ENCODE data around the gene LYZL4. TPM values are rescaled to one million over a fixed set of nuclear protein-coding genes. Genes with fewer than 3 reads are reported as not detected.

LYZL4 gene
- polyA plus RNA-seq, 1 of the 3 experiments (the other 2 are of a cell fraction), result not detected

DNA sequence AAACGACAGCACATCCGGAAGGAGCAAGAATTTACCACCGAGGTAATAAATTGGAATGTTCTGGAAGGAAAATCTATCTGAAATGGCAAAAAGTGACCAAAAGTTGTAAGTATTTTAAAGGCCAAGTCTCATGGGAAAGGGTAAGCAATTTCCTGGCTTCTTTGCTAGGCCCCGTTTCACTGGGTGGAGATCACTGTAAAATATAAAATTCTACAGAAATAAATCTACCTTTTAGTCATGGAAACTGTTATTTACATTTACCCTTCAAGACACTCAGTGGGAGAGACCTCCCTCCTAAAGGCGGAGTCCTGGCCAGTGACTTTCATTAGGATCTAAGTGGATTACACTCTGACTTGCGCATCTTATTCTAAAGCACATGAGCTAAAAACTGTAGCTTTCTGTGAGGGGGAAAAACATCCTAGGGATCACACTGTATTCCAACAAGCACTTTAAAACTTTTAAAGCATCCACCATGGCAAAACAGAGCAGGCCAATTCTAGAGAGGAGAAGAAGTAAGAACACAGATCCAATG is 28.8 kb downstream of the LYZL4 start:
- Histone ChIP-seq H3K4me3 (ENCODE audit: low read depth in 2 of 2, low read length in 1 of 2) (no peak overlapping the region), H3K9ac (no peak overlapping the region), H3K9me3 (no peaks in the 10 kb centered on the region), H3K27ac (ENCODE audit: low read depth in 2 of 2, low read length in 1 of 2) (no peak overlapping the region), H3K27me3 (ENCODE audit: insufficient read depth) (no peaks in the 10 kb centered on the region), H3K79me2 (ENCODE audit: insufficient read depth) (no peaks in the 10 kb centered on the region), H3K4me2 (no peak overlapping the region), H2AFZ (ENCODE audit: low read depth) (no peak overlapping the region), H3K9me2 (no peaks in the 10 kb centered on the region), H3K36me3 (replicated peaks in 1 of 2; ENCODE audit: control insufficient read depth in 1 of 2, insufficient read depth in 2 of 2, low read length in 1 of 2) (no peaks in the 10 kb centered on the region), H4K20me1 (ENCODE audit: insufficient read depth) (no peaks in the 10 kb centered on the region), H3F3A (replicated peaks; ENCODE audit: insufficient read depth) (no peaks in the 10 kb centered on the region), H3K4me1 (ENCODE audit: control insufficient read depth in 1 of 2, insufficient read depth in 2 of 2, low read depth in 1 of 2, low read length in 1 of 2) (no peaks in the 10 kb centered on the region)
- WGBS (ENCODE audit: low lambda C conversion rate), result 51% methylated on average over 6 of the region's 6 CpGs
- POLR2A ChIA-PET, result no interaction called here
- TF ChIP-seq POLR2AphosphoS5 (IDR thresholded peaks at IDR 0.05; ENCODE audit: low read depth, low read length) (no peak), ELF1 (IDR thresholded peaks at IDR 0.05) (no peak), RAD21 (IDR thresholded peaks at IDR 0.05; ENCODE audit: low read length) (no peak), YY1 (IDR thresholded peaks at IDR 0.05; ENCODE audit: low read depth) (no peak), EP300 (IDR thresholded peaks at IDR 0.05; ENCODE audit: borderline replicate concordance in 1 of 2, low read depth in 1 of 2, low read length in 1 of 2) (no peak), TAF1 (IDR thresholded peaks at IDR 0.05; ENCODE audit: borderline replicate concordance, low read depth, low read length) (no peak), GABPA (IDR thresholded peaks at IDR 0.05; ENCODE audit: low read depth) (no peak)
- TF ChIP-seq, protein P1, sequence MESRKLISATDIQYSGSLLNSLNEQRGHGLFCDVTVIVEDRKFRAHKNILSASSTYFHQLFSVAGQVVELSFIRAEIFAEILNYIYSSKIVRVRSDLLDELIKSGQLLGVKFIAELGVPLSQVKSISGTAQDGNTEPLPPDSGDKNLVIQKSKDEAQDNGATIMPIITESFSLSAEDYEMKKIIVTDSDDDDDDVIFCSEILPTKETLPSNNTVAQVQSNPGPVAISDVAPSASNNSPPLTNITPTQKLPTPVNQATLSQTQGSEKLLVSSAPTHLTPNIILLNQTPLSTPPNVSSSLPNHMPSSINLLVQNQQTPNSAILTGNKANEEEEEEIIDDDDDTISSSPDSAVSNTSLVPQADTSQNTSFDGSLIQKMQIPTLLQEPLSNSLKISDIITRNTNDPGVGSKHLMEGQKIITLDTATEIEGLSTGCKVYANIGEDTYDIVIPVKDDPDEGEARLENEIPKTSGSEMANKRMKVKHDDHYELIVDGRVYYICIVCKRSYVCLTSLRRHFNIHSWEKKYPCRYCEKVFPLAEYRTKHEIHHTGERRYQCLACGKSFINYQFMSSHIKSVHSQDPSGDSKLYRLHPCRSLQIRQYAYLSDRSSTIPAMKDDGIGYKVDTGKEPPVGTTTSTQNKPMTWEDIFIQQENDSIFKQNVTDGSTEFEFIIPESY (IDR thresholded peaks at IDR 0.05; ENCODE audit: borderline replicate concordance, low read depth), result no peak
- CTCF ChIA-PET, result interaction anchor here (0.7 kb wide), 1 partner anchor 174 kb away, joined by 3 read pairs; no protein-coding TSS in a partner anchor
- no peak for DNase-seq

DNA sequence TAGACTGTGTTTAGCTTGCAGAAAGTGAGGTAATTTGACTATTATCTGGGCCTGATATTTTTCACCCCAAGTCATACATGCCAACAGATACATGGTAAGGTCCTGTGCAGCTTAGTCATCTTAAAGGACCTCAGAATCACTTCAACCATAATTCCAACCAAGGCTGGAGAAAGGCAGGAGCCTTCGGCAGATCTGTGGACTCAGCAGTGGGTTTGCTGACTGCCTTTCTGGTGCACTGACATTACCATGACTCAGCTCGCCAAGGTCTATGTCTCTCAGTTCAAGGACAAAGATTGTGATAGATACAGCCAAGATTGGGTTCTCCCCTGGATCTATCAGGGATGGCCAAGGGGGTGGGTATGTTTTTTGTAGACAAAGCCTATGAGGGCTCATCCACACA is 32.7 kb downstream of the LYZL4 start:
- no CpG with 5 or more reads among the region's 2 CpGs for WGBS (ENCODE audit: low lambda C conversion rate)
- H3F3A ChIP-seq (replicated peaks; ENCODE audit: insufficient read depth), result no peaks in the 10 kb centered on the region
- no peaks in the 10 kb centered on the region for H4K20me1 ChIP-seq (ENCODE audit: insufficient read depth)
- POLR2A ChIA-PET, result no interaction called here
- H3K79me2 ChIP-seq (ENCODE audit: insufficient read depth), result no peaks in the 10 kb centered on the region
- no peaks in the 10 kb centered on the region for H3K4me1 ChIP-seq (ENCODE audit: control insufficient read depth in 1 of 2, insufficient read depth in 2 of 2, low read depth in 1 of 2, low read length in 1 of 2)
- no peaks in the 10 kb centered on the region for H3K27me3 ChIP-seq (ENCODE audit: insufficient read depth)
- no peak overlapping the region for H3K27ac ChIP-seq (ENCODE audit: low read depth in 2 of 2, low read length in 1 of 2)
- TF ChIP-seq MEF2A (IDR thresholded peaks at IDR 0.05; ENCODE audit: borderline replicate concordance, low read depth) (no peak), RXRA (IDR thresholded peaks at IDR 0.05; ENCODE audit: borderline replicate concordance, low read depth) (no peak), EZH2phosphoT487 (IDR thresholded peaks at IDR 0.05; ENCODE audit: borderline replicate concordance, low read depth) (no peak)
- H3K9me3 ChIP-seq, result no peaks in the 10 kb centered on the region
- no peaks in the 10 kb centered on the region for H3K9me2 ChIP-seq
- H3K36me3 ChIP-seq (replicated peaks in 1 of 2; ENCODE audit: control insufficient read depth in 1 of 2, insufficient read depth in 2 of 2, low read length in 1 of 2), result no peaks in the 10 kb centered on the region
- DNase-seq, result no peak
- no peak overlapping the region for H2AFZ ChIP-seq (ENCODE audit: low read depth)
- H3K4me3 ChIP-seq (ENCODE audit: low read depth in 2 of 2, low read length in 1 of 2), result no peak overlapping the region
- H3K9ac ChIP-seq, result no peak overlapping the region
- CTCF ChIA-PET, result no interaction called here
- H3K4me2 ChIP-seq, result no peak overlapping the region
